GM12878 (cell line): ENCODE data around the gene PCDHGA3. TPM values are rescaled to one million over a fixed set of nuclear protein-coding genes. Genes with fewer than 3 reads are reported as not detected.

Experiments
- ATAC-seq: fragments of 200-7000 bp; cut with Tn5 transposase; 3 replicates; pipeline ENCODE4 v1.9.1; 2020; ENCODE audit warnings: mild to moderate bottlenecking, moderate library complexity
- BruUV-seq: library from RNA; stranded (reverse); fragments of 400-500 nt; replicated peaks from 2 replicates; lab custom pipeline; 2021; lab: Mats Ljungman, UMichigan
- CTCF ChIA-PET: fragments of 300-600 bp; sonication (Branson Sonifier 250); formaldehyde crosslinking; extraction: SDS; loops from one replicate; lab custom pipeline; 2021; ENCODE audit warnings: inconsistent platforms; lab: Yijun Ruan, JAX
- POLR2A ChIA-PET: fragments of 350-600 bp; formaldehyde crosslinking; extraction: SDS; loops from one replicate; lab custom pipeline; 2021; ENCODE audit warnings: inconsistent platforms; lab: Charles Lee
- RAD21 ChIA-PET: fragments of 300-600 bp; sonication (Branson Sonifier 250); formaldehyde crosslinking; loops from one replicate; lab custom pipeline; 2023; ENCODE audit warnings: antibody characterized with exemption; ENCODE audit not compliant: unreplicated experiment; lab: Charles Lee
- SMC1A ChIA-PET: fragments of 300-600 bp; sonication (Branson Sonifier 250); formaldehyde crosslinking; loops from one replicate; lab custom pipeline; 2023; ENCODE audit not compliant: unreplicated experiment, uncharacterized antibody; lab: Charles Lee
- DNase-seq: peaks from one replicate; pipeline ENCODE4 v3.0.0-alpha.2; 2011; ENCODE audit warnings: low read depth, low spot score
- FAIRE-seq: peaks from 3 replicates; lab custom pipeline; 2011; peaks lifted over from hg19 to GRCh38; lab: Jason Lieb, UNC
- H2AFZ ChIP-seq: 2 replicates; pipeline ENCODE4 v1.6.0; 2011; ENCODE audit warnings: low read depth, low read length, control low read depth; ENCODE audit not compliant: control insufficient read depth
- H3K27ac ChIP-seq: 2 replicates; pipeline ENCODE4 v1.5.1; 2011; ENCODE audit warnings: control low read depth; ENCODE audit not compliant: control insufficient read depth, insufficient read depth
- H3K27me3 ChIP-seq, 2 experiments: replicated peaks in 1 of 2; 2 replicates each; pipeline versions ENCODE4 v1.6.0 to v1.6.1; 2011; ENCODE audit warnings: low read length in 1 of 2; ENCODE audit not compliant: control insufficient read depth in 2 of 2, insufficient read depth in 2 of 2
- H3K36me3 ChIP-seq, 2 experiments: 2 replicates each; pipeline ENCODE4 v1.5.1; 2011; ENCODE audit warnings: low read length in 1 of 2; ENCODE audit not compliant: control insufficient read depth in 2 of 2, insufficient read depth in 2 of 2
- H3K4me1 ChIP-seq: 2 replicates; pipeline ENCODE4 v1.6.1; 2011; ENCODE audit warnings: mild to moderate bottlenecking, low read length, moderate library complexity, mixed read lengths; ENCODE audit not compliant: control insufficient read depth, insufficient read depth
- H3K4me2 ChIP-seq: 2 replicates; pipeline ENCODE4 v1.6.0; 2011; ENCODE audit warnings: control low read depth; ENCODE audit not compliant: control insufficient read depth, insufficient read depth
- H3K4me3 ChIP-seq: fragments of 200-600 bp; sonication (generic); 2 replicates; pipeline ENCODE4 v1.5.1; 2016
- H3K79me2 ChIP-seq: 2 replicates; pipeline ENCODE4 v1.6.0; 2011; ENCODE audit warnings: low read length; ENCODE audit not compliant: control insufficient read depth, insufficient read depth
- H3K9ac ChIP-seq: 2 replicates; pipeline ENCODE4 v1.8.0; 2011; ENCODE audit warnings: low read length, control low read depth, mixed read lengths; ENCODE audit not compliant: control insufficient read depth, insufficient read depth
- H3K9me3 ChIP-seq: replicated peaks from 3 replicates; pipeline ENCODE4 v1.5.1; 2011; ENCODE audit warnings: mild to moderate bottlenecking, low read length; ENCODE audit not compliant: control insufficient read depth, insufficient read depth
- H4K20me1 ChIP-seq: 2 replicates; pipeline ENCODE4 v1.6.0; 2011; ENCODE audit not compliant: control insufficient read depth, insufficient read depth
- ATF3 ChIP-seq: IDR thresholded peaks from 2 replicates; pipeline ENCODE4 v1.6.1; 2011; ENCODE audit warnings: low read depth, mild to moderate bottlenecking, low read length, moderate library complexity, borderline replicate concordance; ENCODE audit errors: extremely low read depth
- BACH1 ChIP-seq: fragments of 450-650 bp; IDR thresholded peaks from 2 replicates; pipeline ENCODE4 v1.6.1; 2017; ENCODE audit warnings: mild to moderate bottlenecking, borderline replicate concordance
- CBX5 ChIP-seq: sonication (generic); IDR thresholded peaks from 2 replicates; pipeline ENCODE4 v1.6.1; 2016; ENCODE audit warnings: low read depth, moderate library complexity, mild to moderate bottlenecking, inconsistent platforms
- CUX1 ChIP-seq: IDR thresholded peaks from 2 replicates; pipeline ENCODE4 v1.6.1; 2012; ENCODE audit warnings: improper control_type of control experiment, low read depth, low read length; ENCODE audit not compliant: insufficient replicate concordance
- EZH2 ChIP-seq: IDR thresholded peaks from 2 replicates; pipeline ENCODE4 v1.6.1; 2012; ENCODE audit warnings: low read depth, mild to moderate bottlenecking, control low read depth, inconsistent platforms, low read length, borderline replicate concordance; ENCODE audit not compliant: control insufficient read depth
- IKZF1 ChIP-seq: fragments of 450-650 bp; conservative IDR thresholded peaks from 2 replicates; pipeline ENCODE4 v1.6.1; 2017; ENCODE audit warnings: antibody characterized with exemption, mild to moderate bottlenecking
- KDM1A ChIP-seq: fragments of 200-600 bp; sonication (generic); IDR thresholded peaks from 2 replicates; pipeline ENCODE4 v1.6.1; 2016; ENCODE audit warnings: borderline replicate concordance
- POLR2AphosphoS2 ChIP-seq: IDR thresholded peaks from 2 replicates; pipeline ENCODE4 v1.6.1; 2011; ENCODE audit warnings: low read depth, mild to moderate bottlenecking, low read length, improper control_type of control experiment, moderate library complexity
- POU2F2 ChIP-seq: IDR thresholded peaks from 3 replicates; pipeline ENCODE4 v1.6.1; 2011; ENCODE audit warnings: low read depth, mild to moderate bottlenecking, low read length, borderline replicate concordance
- RFX5 ChIP-seq: IDR thresholded peaks from 2 replicates; pipeline ENCODE4 v1.6.1; 2011; ENCODE audit warnings: low read depth, low read length, improper control_type of control experiment
- SP1 ChIP-seq: IDR thresholded peaks from one replicate; pipeline ENCODE4 v1.6.1; 2011; ENCODE audit warnings: low read depth, low read length
- SREBF1 ChIP-seq: IDR thresholded peaks from 2 replicates; pipeline ENCODE4 v1.6.1; 2012; ENCODE audit warnings: mild to moderate bottlenecking, low read length
- SREBF2 ChIP-seq: IDR thresholded peaks from 2 replicates; pipeline ENCODE4 v1.6.1; 2012; ENCODE audit warnings: mild to moderate bottlenecking, low read length
- ZBTB33 ChIP-seq: fragments of 450-650 bp; IDR thresholded peaks from 2 replicates; pipeline ENCODE4 v1.6.1; 2017; ENCODE audit warnings: mild to moderate bottlenecking
- ZBTB4 ChIP-seq: fragments of 450-650 bp; formaldehyde crosslinking; IDR thresholded peaks from 2 replicates; pipeline ENCODE4 v1.4.0; 2022; ENCODE audit warnings: mild to moderate bottlenecking, moderate library complexity
- WGBS: methylation state at CpG from one replicate; pipeline ENCODE4 v1.1.6; 2016; ENCODE audit warnings: low lambda C conversion rate; ENCODE audit not compliant: insufficient replicate concordance, insufficient coverage; ENCODE audit errors: missing lambda C conversion rate; 5-methylcytosine and 5-hydroxymethylcytosine counted together
- in situ Hi-C: fragments of 300-500 bp; cut with MboI; formaldehyde crosslinking; loops from 9 replicates; pipeline ENCODE4 v1.14.3; 2018; ENCODE audit warnings: mixed read lengths
- intact Hi-C: fragments of 100-400 bp; cut with micrococcal nuclease; formaldehyde crosslinking; loops from one replicate; pipeline ENCODE4 v1.14.2; 2022; ENCODE audit not compliant: unreplicated experiment
- polyA plus RNA-seq, 11 experiments: library from polyadenylated mRNA; depleted of rRNA in 4 of 11; unstranded in 6 of 11; stranded (reverse) in 5 of 11; fragments of >200 nt; fragmentation: Nextera tagmentation in 4 of 11; fragmentation: Illumina TruSeq in 1 of 11; extraction: Ambion mirVana in 4 of 11; extraction: Trizol in 1 of 11; gene quantifications; 1 replicate in 1 of 11; 2 replicates in 10 of 11; pipeline versions ENCODE4 v1.2.1 to v1.2.3, GENCODE V29; 2011 to 2016; ENCODE audit warnings: inconsistent platforms in 2 of 11, missing spikeins in 2 of 11, low read depth in 1 of 11
- total RNA-seq, 4 experiments: library from RNA; depleted of rRNA in 3 of 4; stranded (reverse); fragments of >200 nt in 3 of 4; fragmentation: Illumina TruSeq in 1 of 4; extraction: Trizol in 1 of 4; gene quantifications; 2 replicates each; pipeline versions ENCODE4 v1.2.1 to v1.2.3, GENCODE V29; 2013 to 2021

PCDHGA3 gene
- total and polyA plus RNA-seq, 10 of the 15 experiments (the other 5 are each of a cell fraction or from before 2014, with no cell fraction given) = 0.06 to 0.17 (median 0.11) TPM; not detected in 6

- WGBS = 87% methylated on average over 21 of the region's 21 CpGs
- no peak for ATAC-seq
- DNase-seq = no peak
- Histone ChIP-seq H3K27me3 (no peaks in the 10 kb centered on the region), H3K36me3 (no peaks in the 10 kb centered on the region), H3K9ac (no peak overlapping the region), H2AFZ (no peak overlapping the region), H3K27ac (no peak overlapping the region), H3K79me2 (no peaks in the 10 kb centered on the region), H3K9me3 (peaks cover 4% of the 10 kb centered on the region; the same call in 2 of the 3 replicates), H3K4me3 (no peak overlapping the region), H3K4me1 (no peaks in the 10 kb centered on the region), H4K20me1 (no peaks in the 10 kb centered on the region), H3K4me2 (no peak overlapping the region)
- ChIA-PET SMC1A (no interaction called here), POLR2A (no interaction called here), CTCF (interaction anchor here (1.3 to 1.4 kb wide), 2 partner anchors 20 to 170 kb away, joined by 3 read pairs; no protein-coding TSS in a partner anchor), RAD21 (no interaction called here)
- FAIRE-seq = no peak
- in situ Hi-C loops (no loop called here), intact Hi-C loops (no loop called here)
- BruUV-seq = no TSS peak
- TF ChIP-seq BACH1 (no peak), KDM1A (no peak), SREBF2 (no peak), ATF3 (no peak), POU2F2 (no peak), EZH2 (no peak), RFX5 (no peak), ZBTB33 (no peak), SREBF1 (no peak), IKZF1 (no peak), POLR2AphosphoS2 (no peak), ZBTB4 (CRISPR knock-in tag) (no peak), CUX1 (no peak), CBX5 (no peak), SP1 (no peak)
Observed at GRCh38 chr5:141393267-141393666, 49.6 kb downstream of the PCDHGA3 start.
